SU-DHL-6 (cell line): ENCODE data around the gene RPS6KA4.

ENCODE experiments used
- H2AFZ ChIP-seq: fragments of 200-600 bp; sonication (generic); 2 replicates; pipeline ENCODE4 v1.6.1; 2014; ENCODE audit warnings: low read depth, mild to moderate bottlenecking, moderate library complexity, mixed read lengths, antibody characterized with exemption, low read length; ENCODE audit not compliant: severe bottlenecking
- H3F3A ChIP-seq: fragments of 200-600 bp; shearing (Covaris generic); 2 replicates; pipeline ENCODE4 v1.6.0; 2016; ENCODE audit warnings: antibody characterized with exemption, mild to moderate bottlenecking; ENCODE audit not compliant: insufficient read depth
- H3K27ac ChIP-seq: fragments of 200-600 bp; sonication (generic); 2 replicates; pipeline ENCODE4 v1.5.1; 2016; ENCODE audit warnings: low read depth, mild to moderate bottlenecking, low read length, moderate library complexity, mixed read lengths
- H3K27me3 ChIP-seq: fragments of 200-600 bp; sonication (generic), shearing (Covaris generic); 2 replicates; pipeline ENCODE4 v1.6.0; 2014; ENCODE audit warnings: mild to moderate bottlenecking, low read length
- H3K36me3 ChIP-seq: fragments of 200-600 bp; sonication (generic); 2 replicates; pipeline ENCODE4 v1.6.1; 2014; ENCODE audit warnings: mild to moderate bottlenecking, low read length, mixed read lengths
- H3K4me2 ChIP-seq: fragments of 300-600, 200-600 bp; shearing (Covaris generic), sonication (generic); 2 replicates; pipeline ENCODE4 v1.6.0; 2014; ENCODE audit warnings: low read length, low read depth, mild to moderate bottlenecking; ENCODE audit not compliant: poor library complexity, severe bottlenecking
- H3K4me3 ChIP-seq: fragments of 200-600 bp; sonication (generic); 2 replicates; pipeline ENCODE4 v1.5.1; 2014; ENCODE audit warnings: antibody characterized with exemption, low read length, mild to moderate bottlenecking, mixed read lengths; ENCODE audit not compliant: insufficient read depth, poor library complexity, severe bottlenecking
- H3K79me2 ChIP-seq: fragments of 200-600 bp; sonication (generic); 2 replicates; pipeline ENCODE4 v1.6.1; 2014; ENCODE audit warnings: mild to moderate bottlenecking, low read length, moderate library complexity; ENCODE audit not compliant: insufficient read depth
- H3K9ac ChIP-seq: fragments of 200-600 bp; sonication (generic); 2 replicates; pipeline ENCODE4 v1.7.0; 2014; ENCODE audit warnings: mild to moderate bottlenecking, low read length
- H3K9me2 ChIP-seq: fragments of 200-600 bp; sonication (generic); replicated peaks from 2 replicates; pipeline ENCODE4 v1.6.1; 2014; ENCODE audit warnings: low read length; ENCODE audit not compliant: insufficient read depth
- H3K9me3 ChIP-seq: fragments of 200-600 bp; sonication (generic); 2 replicates; pipeline ENCODE4 v1.6.1; 2014; ENCODE audit warnings: low read length, mixed read lengths; ENCODE audit not compliant: insufficient read depth
- H4K20me1 ChIP-seq: fragments of 200-600 bp; sonication (generic); 2 replicates; pipeline ENCODE4 v1.6.1; 2014; ENCODE audit warnings: low read depth, mild to moderate bottlenecking, antibody characterized with exemption, low read length, moderate library complexity, mixed read lengths
- CTCF ChIP-seq: fragments of 200-600 bp; sonication (generic); IDR thresholded peaks from one replicate; pipeline ENCODE4 v1.5.1; 2017; ENCODE audit warnings: antibody characterized with exemption, mild to moderate bottlenecking, low read length, moderate library complexity; ENCODE audit not compliant: insufficient read depth, poor library complexity, severe bottlenecking
- EZH2phosphoT487 ChIP-seq: fragments of 200-600 bp; sonication (generic), shearing (Covaris generic); conservative IDR thresholded peaks from 2 replicates; pipeline ENCODE4 v1.6.1; 2018; ENCODE audit warnings: mild to moderate bottlenecking, antibody characterized with exemption, low read length, moderate library complexity, mixed read lengths

The RPS6KA4 gene

GRCh38 chr11:64391839-64392238 is 32.9 kb downstream of the RPS6KA4 start:
- Histone ChIP-seq H3K9me2 (no peaks in the 10 kb centered on the region), H3F3A (no peaks in the 10 kb centered on the region), H3K9me3 (no peaks in the 10 kb centered on the region), H3K9ac (no peak overlapping the region), H3K79me2 (no peaks in the 10 kb centered on the region), H3K4me3 (no peak overlapping the region), H3K27ac (no peak overlapping the region), H3K36me3 (no peaks in the 10 kb centered on the region), H3K4me2 (no peak overlapping the region), H2AFZ (no peak overlapping the region), H3K27me3 (no peaks in the 10 kb centered on the region), H4K20me1 (no peaks in the 10 kb centered on the region)
- TF ChIP-seq CTCF (no peak), EZH2phosphoT487 (no peak)

- no peaks in the 10 kb centered on the region for H3K79me2 ChIP-seq
- H3K9me3 ChIP-seq, result no peaks in the 10 kb centered on the region
- no peak overlapping the region for H3K4me2 ChIP-seq
- H3F3A ChIP-seq, result no peaks in the 10 kb centered on the region
- no peak for TF ChIP-seq CTCF
- no peak for TF ChIP-seq EZH2phosphoT487
- no peak overlapping the region for H2AFZ ChIP-seq
- H3K36me3 ChIP-seq, result no peaks in the 10 kb centered on the region
- H3K9me2 ChIP-seq, result no peaks in the 10 kb centered on the region
- no peak overlapping the region for H3K27ac ChIP-seq
- no peaks in the 10 kb centered on the region for H3K27me3 ChIP-seq
- H3K9ac ChIP-seq, result no peak overlapping the region
- no peaks in the 10 kb centered on the region for H4K20me1 ChIP-seq
- H3K4me3 ChIP-seq, result no peak overlapping the region
Observed at GRCh38 chr11:64395545-64396078, 36.6 kb downstream of the RPS6KA4 start.

GRCh38 chr11:64396079-64396591 is 37.2 kb downstream of the RPS6KA4 start:
- Histone ChIP-seq H3K4me2 (no peak overlapping the region), H3K36me3 (no peaks in the 10 kb centered on the region), H3K9me2 (no peaks in the 10 kb centered on the region), H4K20me1 (no peaks in the 10 kb centered on the region), H3K27ac (no peak overlapping the region), H3K79me2 (no peaks in the 10 kb centered on the region), H3K4me3 (no peak overlapping the region), H3K27me3 (no peaks in the 10 kb centered on the region), H2AFZ (no peak overlapping the region), H3K9me3 (no peaks in the 10 kb centered on the region), H3K9ac (no peak overlapping the region), H3F3A (no peaks in the 10 kb centered on the region)
- no peak for TF ChIP-seq CTCF
- no peak for TF ChIP-seq EZH2phosphoT487
